Ovary (tissue), 9 donors: ENCODE results near the gene METTL21A. TPM values are rescaled to one million over a fixed set of nuclear protein-coding genes. Genes with fewer than 3 reads are reported as not detected.

ENCODE experiments used
- DNase-seq, 5 donors: peaks; one replicate each; pipeline ENCODE4 v3.0.0-alpha.2; 2019 to 2020
- H3K27ac ChIP-seq, 2 donors: fragments of 200-600 bp; one replicate each; pipeline versions ENCODE4 v1.5.1 to v1.8.0; 2019 to 2022
- H3K27me3 ChIP-seq: fragments of 200-600 bp; one replicate; pipeline ENCODE4 v1.8.0; 2022
- H3K36me3 ChIP-seq: fragments of 200-600 bp; sonication (generic); one replicate; pipeline ENCODE4 v1.5.1; 2019
- H3K4me1 ChIP-seq: one replicate; pipeline ENCODE4 v1.8.1; 2013; ENCODE audit warnings: mild to moderate bottlenecking, moderate library complexity; ENCODE audit not compliant: insufficient read depth
- H3K4me3 ChIP-seq: fragments of 200-600 bp; sonication (generic); one replicate; pipeline ENCODE4 v1.5.1; 2017
- H3K9me3 ChIP-seq, 2 donors: fragments of 200-600 bp in 1 of 2; sonication (generic) in 1 of 2; one replicate each; pipeline versions ENCODE4 v1.5.1 to v1.8.1; 2013 to 2019; ENCODE audit warnings: mild to moderate bottlenecking in 1 of 2, moderate library complexity in 1 of 2
- CTCF ChIP-seq, 3 donors: fragments of 450-650 bp in 2 of 3; fragments of 200-600 bp in 1 of 3; IDR thresholded peaks; one replicate each; pipeline versions ENCODE4 v1.5.1 to v1.8.0; 2016 to 2022; ENCODE audit warnings: antibody characterized with exemption in 3 of 3, mild to moderate bottlenecking in 1 of 3
- EP300 ChIP-seq: sonication (generic); formaldehyde crosslinking; IDR thresholded peaks from one replicate; pipeline ENCODE4 v1.6.1; 2017; ENCODE audit warnings: antibody characterized with exemption
- POLR2A ChIP-seq: fragments of 450-650 bp; IDR thresholded peaks from one replicate; pipeline ENCODE4 v1.6.1; 2017; ENCODE audit warnings: antibody characterized with exemption, mild to moderate bottlenecking, moderate library complexity
- WGBS, 3 donors: extraction: QIAGEN DNeasy Blood & Tissue Kit in 1 of 3; methylation state at CpG; one replicate each; pipeline versions ENCODE4 v1.1.5 to v1.1.7; 2013 to 2017; 5-methylcytosine and 5-hydroxymethylcytosine counted together
- intact Hi-C, 4 donors: fragments of 100-400 bp; cut with DNase I; formaldehyde crosslinking; loops; one replicate each; pipeline versions ENCODE4 v1.11.0 to v1.15.1; 2022 to 2023
- polyA plus RNA-seq, 2 donors: library from polyadenylated mRNA; stranded (reverse); fragments of 200-250 nt in 1 of 2; fragments of 350-450 nt in 1 of 2; fragmentation: Illumina TruSeq in 1 of 2; extraction: RNeasy Lipid Tissue Mini Kit (QIAGEN cat#74804) in 1 of 2; gene quantifications; one replicate each; pipeline ENCODE4 v1.2.3, GENCODE V29; 2013 to 2014
- total RNA-seq, 7 donors: library from RNA; depleted of rRNA in 2 of 7; stranded (reverse); fragments of >200 nt in 2 of 7; fragmentation: NEBNext Ultra II Directional in 3 of 7; extraction: Animal tissue kit (Norgen Biotek cat#: 25700) in 3 of 7; gene quantifications; one replicate each; pipeline versions ENCODE4 v1.1.0 to v1.2.4, GENCODE V29; 2016 to 2023
- donor health status: DM: no; HTN: no; CAD: no; lungs with moderate emphysema.
- donor health status: DM: no; HTN: no; CAD: no.
- donor health status: Bipolar disorder and iron deficiency.
- donor health status: DM: yes; HTN: yes; CAD: no.
- donor health status: DM: no; HTN: no; CAD: no.
- donor health status: DM: yes; HTN: yes; CAD: no.

Gene METTL21A
- total and polyA plus RNA-seq, 9 donors: 8.3 to 32.9 (median 11.2) TPM

GRCh38 chr2:207589143-207589542, 36.1 kb downstream of the METTL21A start:
- Histone ChIP-seq H3K4me1 (no peaks in the 10 kb centered on the region), H3K27me3 (no peaks in the 10 kb centered on the region), H3K9me3 (peaks cover 0 to 5% of the 10 kb centered on the region in 2 donors), H3K4me3 (no peak overlapping the region), H3K36me3 (no peaks in the 10 kb centered on the region), H3K27ac (no peak overlapping the region)
- intact Hi-C loops: no loop called here
- DNase-seq: no peak
- TF ChIP-seq POLR2A (no peak), CTCF (IDR thresholded peaks at IDR 0.05) (no peak), EP300 (no peak)

GRCh38 chr2:207587305-207587704, 37.9 kb downstream of the METTL21A start:
- H3K9me3 ChIP-seq: peaks cover 0 to 2% of the 10 kb centered on the region in 2 donors
- no peak for TF ChIP-seq CTCF (IDR thresholded peaks at IDR 0.05)
- no peak for TF ChIP-seq EP300
- TF ChIP-seq POLR2A: no peak
- intact Hi-C loops: no loop called here
- 98 to 99% (median 98%) methylated on average over 7 of the region's 7 CpGs for WGBS, 3 donors
- DNase-seq: no peak
- H3K27ac ChIP-seq: no peak overlapping the region
- H3K4me1 ChIP-seq: no peaks in the 10 kb centered on the region
- no peaks in the 10 kb centered on the region for H3K36me3 ChIP-seq
- no peaks in the 10 kb centered on the region for H3K27me3 ChIP-seq
- H3K4me3 ChIP-seq: no peak overlapping the region

- no peak for DNase-seq
- WGBS, 3 donors: 97% methylated on average over 4 of the region's 4 CpGs
- no peaks in the 10 kb centered on the region for H3K36me3 ChIP-seq
- no peak overlapping the region for H3K4me3 ChIP-seq
- H3K9me3 ChIP-seq: no peaks in the 10 kb centered on the region
- intact Hi-C loops: no loop called here
- TF ChIP-seq EP300: no peak
- no peak overlapping the region for H3K27ac ChIP-seq
- no peaks in the 10 kb centered on the region for H3K4me1 ChIP-seq
- H3K27me3 ChIP-seq: no peaks in the 10 kb centered on the region
These were observed 40.2 kb downstream of the METTL21A start for GRCh38 chr2:207584952-207585351.

- Histone ChIP-seq H3K4me3 (no peak overlapping the region), H3K27me3 (no peaks in the 10 kb centered on the region), H3K4me1 (no peaks in the 10 kb centered on the region), H3K27ac (no peak overlapping the region), H3K36me3 (no peaks in the 10 kb centered on the region), H3K9me3 (no peaks in the 10 kb centered on the region)
- WGBS, 3 donors: 90 to 94% (median 93%) methylated on average over 3 of the region's 3 CpGs
- no peak for TF ChIP-seq EP300
- no peak for DNase-seq
- intact Hi-C loops: no loop called here
These were observed 53.8 kb downstream of the METTL21A start for GRCh38 chr2:207571370-207571769.

GRCh38 chr2:207567671-207568070, 57.5 kb downstream of the METTL21A start:
- Histone ChIP-seq H3K4me1 (no peaks in the 10 kb centered on the region), H3K27ac (no peak overlapping the region), H3K27me3 (no peaks in the 10 kb centered on the region), H3K9me3 (no peaks in the 10 kb centered on the region), H3K36me3 (no peaks in the 10 kb centered on the region), H3K4me3 (no peak overlapping the region)
- intact Hi-C loops: no loop called here
- DNase-seq: no peak
- TF ChIP-seq EP300: no peak
- no peak for TF ChIP-seq POLR2A
- TF ChIP-seq CTCF (IDR thresholded peaks at IDR 0.05): no peak
